ENCODE measurements around the gene CEP170.

CEP170 gene

DNA sequence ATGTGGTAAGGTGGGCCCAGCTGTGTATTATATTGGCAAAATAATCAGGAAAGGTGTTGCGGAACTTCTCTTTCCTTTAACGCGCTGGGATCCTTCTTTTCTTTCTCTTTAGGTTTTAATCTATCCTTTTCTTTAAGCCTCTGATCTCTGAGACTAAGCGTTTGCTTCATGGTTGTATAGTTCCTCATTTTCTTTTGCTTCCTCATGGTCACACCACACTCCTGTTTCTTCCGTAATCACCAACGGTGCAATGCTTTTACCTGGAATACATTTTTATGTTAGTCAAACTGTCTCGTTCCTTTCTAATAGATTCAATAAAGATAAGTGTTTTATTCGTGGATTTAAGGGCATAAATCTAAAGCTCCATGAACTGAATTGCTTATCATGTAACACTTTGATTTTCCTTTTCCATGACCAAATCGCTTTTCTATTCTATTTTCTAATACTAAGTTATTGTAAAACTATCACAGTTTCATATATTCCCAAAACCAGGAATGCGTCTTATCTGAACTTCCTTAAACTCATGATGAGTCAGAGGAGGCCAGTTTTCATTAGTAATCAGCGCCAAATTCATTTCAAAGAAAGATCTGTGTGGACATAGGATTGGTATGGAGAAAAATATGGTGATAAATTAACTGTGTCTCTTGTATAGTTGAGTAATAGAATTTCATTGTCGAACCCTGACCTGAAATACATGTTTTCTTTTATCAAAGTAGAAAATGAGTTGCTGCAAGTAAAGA, 13.0 kb upstream of the CEP170 start:
- no peak for TF ChIP-seq CTCF (conservative IDR thresholded peaks at IDR 0.05)
- H3K27ac ChIP-seq, result no peak overlapping the region

DNA sequence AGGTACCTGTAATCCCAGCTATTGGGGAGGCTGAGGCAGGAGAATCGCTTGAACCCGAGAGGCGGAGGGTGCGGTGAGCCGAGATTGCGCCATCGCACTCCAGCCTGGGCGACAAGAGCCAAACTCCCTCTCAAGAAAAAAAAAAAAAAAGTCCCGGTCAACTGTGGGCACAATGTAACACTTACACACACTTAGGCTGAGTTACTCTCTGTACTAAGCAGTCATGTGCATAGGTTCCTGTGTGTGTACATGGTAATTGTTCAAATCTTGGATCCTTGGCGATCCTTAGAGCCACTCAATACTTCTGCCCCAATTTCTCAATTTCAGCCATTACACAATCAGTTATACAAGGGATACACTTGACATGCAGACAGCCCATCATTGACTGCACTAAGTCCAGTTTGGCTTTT, 12.4 kb upstream of the CEP170 start:
- no peak overlapping the region for H3K27ac ChIP-seq
- TF ChIP-seq CTCF (conservative IDR thresholded peaks at IDR 0.05), result no peak

DNA sequence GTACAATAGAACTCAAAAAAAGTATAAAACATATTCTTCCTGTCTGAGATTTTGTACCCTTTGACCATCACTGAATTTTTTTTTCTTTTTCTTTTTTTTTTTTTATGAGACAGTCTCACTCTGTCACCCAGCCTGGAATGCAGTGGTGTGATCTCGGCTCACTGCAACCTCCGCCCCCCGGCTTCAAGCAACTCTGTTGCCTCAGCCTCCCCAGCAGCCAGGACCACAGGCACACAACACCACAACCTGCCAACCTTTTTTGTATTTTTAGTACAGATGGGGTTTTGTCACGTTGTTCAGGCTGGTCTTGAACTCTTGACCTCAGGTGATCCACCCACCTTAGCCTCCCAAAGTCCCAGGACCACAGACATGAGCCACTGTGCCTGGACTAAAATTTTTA, 11.2 kb upstream of the CEP170 start:
- no peak for TF ChIP-seq CTCF (conservative IDR thresholded peaks at IDR 0.05)

DNA sequence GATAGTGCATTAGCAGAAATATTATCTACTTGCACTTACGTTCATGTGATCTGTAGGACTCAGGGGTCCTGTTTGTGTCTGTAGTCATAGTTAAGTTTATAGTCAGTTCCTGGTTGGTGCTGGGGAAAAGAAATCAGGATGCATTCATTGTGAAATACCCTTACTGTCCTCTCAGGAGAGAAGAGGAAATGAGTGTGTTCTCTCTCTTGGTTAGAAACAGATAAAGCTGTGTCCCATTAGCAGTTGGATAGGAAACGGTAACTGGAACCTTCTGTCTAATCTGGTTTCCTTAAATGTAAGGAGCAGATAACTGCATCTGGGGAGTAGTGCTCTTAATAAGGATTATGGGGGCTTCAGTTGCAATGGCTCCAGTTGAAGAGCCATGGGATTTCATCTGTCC, 9.6 kb upstream of the CEP170 start:
- H3K27ac ChIP-seq, result peak overlapping the region; percentile 84
- TF ChIP-seq CTCF (conservative IDR thresholded peaks at IDR 0.05), result no peak

More for the DNA sequence above, 11.2 kb upstream of the CEP170 start:
- peak overlapping the region; percentile 84; the same call in 1 of the 2 replicates for H3K27ac ChIP-seq

- peak overlapping the region; percentile 84 for H3K27ac ChIP-seq
- no peak for TF ChIP-seq CTCF (conservative IDR thresholded peaks at IDR 0.05)
These were observed 6.3 kb upstream of the CEP170 start for GRCh38 chr1:243261390-243261789.

DNA sequence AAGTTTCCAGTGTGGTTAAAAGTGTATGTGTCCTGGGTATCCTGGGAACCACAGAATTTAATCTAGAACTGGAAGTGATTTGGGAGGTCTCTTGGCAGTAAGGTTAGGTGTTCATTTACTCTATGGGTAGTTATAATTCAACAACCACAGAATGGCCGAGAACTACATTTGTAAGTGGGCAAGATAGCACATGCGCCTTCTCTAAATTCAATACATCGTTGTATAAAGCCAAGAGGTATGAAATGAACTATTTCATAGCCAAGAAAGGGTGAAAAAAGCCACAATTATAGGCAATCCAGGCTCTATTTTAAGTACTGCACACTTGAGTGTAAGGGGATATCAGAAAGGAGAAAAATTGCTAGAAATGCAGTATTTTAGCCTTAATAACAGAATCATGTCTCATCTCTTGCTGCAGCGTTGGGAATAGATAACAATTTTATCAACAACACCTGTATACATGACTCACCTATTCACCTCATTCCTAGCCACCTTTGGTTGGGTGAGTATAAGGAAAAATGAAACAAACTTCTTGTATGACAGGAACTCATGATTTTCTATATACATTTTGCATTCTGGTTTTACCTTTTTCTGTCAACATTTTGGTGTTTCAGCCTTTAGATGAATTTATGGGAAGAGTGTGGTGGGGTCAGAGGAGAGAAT, 5.3 kb upstream of the CEP170 start:
- H3K27ac ChIP-seq, result no peak overlapping the region
- TF ChIP-seq CTCF (conservative IDR thresholded peaks at IDR 0.05), result no peak

DNA sequence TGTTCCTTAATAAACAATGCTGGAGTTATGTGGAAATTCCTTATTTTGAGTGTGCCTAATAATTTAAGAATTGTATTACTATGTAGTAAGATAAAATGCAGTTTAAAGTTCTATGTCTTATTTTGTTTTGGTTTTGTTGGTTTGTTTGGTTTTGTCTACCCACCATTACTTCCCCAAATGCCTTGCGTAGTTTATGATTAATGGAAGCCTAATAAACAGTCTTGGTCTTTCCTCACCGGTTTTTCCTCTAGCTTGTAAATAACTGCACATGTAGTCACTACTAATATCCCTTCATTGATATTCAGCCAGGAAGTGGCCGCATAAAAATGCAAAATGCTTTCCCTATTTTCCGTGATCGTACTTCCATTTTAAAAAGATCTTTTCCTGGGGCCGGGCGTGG, 3.6 kb upstream of the CEP170 start:
- no peak overlapping the region for H3K27ac ChIP-seq
- no peak for TF ChIP-seq CTCF (conservative IDR thresholded peaks at IDR 0.05)
